RWPE2 (cell line): ENCODE measurements around the gene IFNL2.

Experiments
- ATAC-seq: fragments of 200-7000 bp; cut with Tn5 transposase; 3 replicates; pipeline ENCODE4 v1.9.1; 2021; ENCODE audit warnings: low read depth
- DNase-seq: peaks from one replicate; pipeline ENCODE4 v3.0.0-alpha.2; 2020; ENCODE audit warnings: low spot score
- H3K27ac ChIP-seq: fragments of 450-650 bp; 2 replicates; pipeline ENCODE4 v1.5.1; 2017; ENCODE audit warnings: mild to moderate bottlenecking; ENCODE audit not compliant: poor library complexity, severe bottlenecking
- H3K27me3 ChIP-seq: fragments of 250-450 bp; sonication (Bioruptor Pico); 2 replicates; pipeline ENCODE4 v1.5.1; 2021; ENCODE audit warnings: mild to moderate bottlenecking, moderate library complexity; ENCODE audit not compliant: insufficient read depth, poor library complexity, severe bottlenecking
- H3K36me3 ChIP-seq: fragments of 250-450 bp; sonication (Bioruptor Pico); 2 replicates; pipeline ENCODE4 v1.5.1; 2020; ENCODE audit warnings: low read depth, mild to moderate bottlenecking, moderate library complexity
- H3K4me1 ChIP-seq: fragments of 250-450 bp; sonication (Bioruptor Pico); 2 replicates; pipeline ENCODE4 v1.5.1; 2021; ENCODE audit warnings: mild to moderate bottlenecking, moderate library complexity; ENCODE audit not compliant: insufficient read depth, poor library complexity, severe bottlenecking
- H3K4me3 ChIP-seq: fragments of 250-450 bp; sonication (Bioruptor Pico); 2 replicates; pipeline ENCODE4 v1.5.1; 2021; ENCODE audit warnings: mild to moderate bottlenecking, moderate library complexity; ENCODE audit not compliant: severe bottlenecking
- H3K9me3 ChIP-seq: fragments of 250-450 bp; sonication (Bioruptor Pico); 2 replicates; pipeline ENCODE4 v1.5.1; 2021; ENCODE audit warnings: mild to moderate bottlenecking, moderate library complexity; ENCODE audit not compliant: severe bottlenecking
- TF ChIP-seq, protein P1 (sequence below): fragments of 450-650 bp; IDR thresholded peaks from one replicate; pipeline ENCODE4 v1.5.1; 2017; ENCODE audit warnings: mild to moderate bottlenecking, moderate library complexity; ENCODE audit not compliant: poor library complexity, severe bottlenecking

IFNL2 gene

DNA sequence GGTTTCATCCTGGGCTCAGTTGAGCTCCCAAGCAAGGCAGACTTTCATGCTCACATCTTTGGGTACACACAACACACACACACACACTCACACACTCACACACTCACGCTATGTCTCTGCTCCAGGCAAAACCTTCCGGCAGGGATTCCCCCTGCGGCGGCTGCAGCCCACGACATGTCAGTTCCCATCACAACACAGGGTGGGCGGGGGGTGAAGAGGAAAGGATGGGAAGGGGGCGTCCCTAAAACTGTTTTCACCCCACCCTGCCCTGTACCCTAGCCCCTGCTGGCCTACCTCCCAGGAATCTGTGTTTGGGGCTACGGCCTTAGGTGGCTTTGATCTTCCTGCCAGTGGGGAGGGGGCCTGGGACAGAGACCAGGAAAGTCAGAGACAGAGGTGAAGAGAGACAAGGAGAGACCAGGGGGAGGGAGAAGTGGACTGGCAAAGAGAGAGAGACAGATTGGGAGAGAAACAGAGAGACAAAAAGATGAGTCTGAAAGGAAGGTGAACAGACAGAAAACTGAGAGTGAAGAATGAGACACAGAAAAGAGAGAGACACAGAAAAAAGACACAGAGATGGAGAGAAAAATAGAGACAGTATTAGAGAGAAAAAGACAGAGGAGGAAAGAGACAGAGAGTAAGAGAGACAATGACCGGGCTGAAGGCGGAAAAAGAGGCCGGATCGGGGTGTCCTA lies 48.6 kb downstream of the IFNL2 start:
- Histone ChIP-seq H3K9me3 (no peaks in the 10 kb centered on the region), H3K27ac (no peak overlapping the region), H3K4me1 (no peaks in the 10 kb centered on the region), H3K4me3 (no peak overlapping the region), H3K27me3 (no peaks in the 10 kb centered on the region), H3K36me3 (no peaks in the 10 kb centered on the region; the same call in 1 of the 2 replicates)
- TF ChIP-seq, protein P1, sequence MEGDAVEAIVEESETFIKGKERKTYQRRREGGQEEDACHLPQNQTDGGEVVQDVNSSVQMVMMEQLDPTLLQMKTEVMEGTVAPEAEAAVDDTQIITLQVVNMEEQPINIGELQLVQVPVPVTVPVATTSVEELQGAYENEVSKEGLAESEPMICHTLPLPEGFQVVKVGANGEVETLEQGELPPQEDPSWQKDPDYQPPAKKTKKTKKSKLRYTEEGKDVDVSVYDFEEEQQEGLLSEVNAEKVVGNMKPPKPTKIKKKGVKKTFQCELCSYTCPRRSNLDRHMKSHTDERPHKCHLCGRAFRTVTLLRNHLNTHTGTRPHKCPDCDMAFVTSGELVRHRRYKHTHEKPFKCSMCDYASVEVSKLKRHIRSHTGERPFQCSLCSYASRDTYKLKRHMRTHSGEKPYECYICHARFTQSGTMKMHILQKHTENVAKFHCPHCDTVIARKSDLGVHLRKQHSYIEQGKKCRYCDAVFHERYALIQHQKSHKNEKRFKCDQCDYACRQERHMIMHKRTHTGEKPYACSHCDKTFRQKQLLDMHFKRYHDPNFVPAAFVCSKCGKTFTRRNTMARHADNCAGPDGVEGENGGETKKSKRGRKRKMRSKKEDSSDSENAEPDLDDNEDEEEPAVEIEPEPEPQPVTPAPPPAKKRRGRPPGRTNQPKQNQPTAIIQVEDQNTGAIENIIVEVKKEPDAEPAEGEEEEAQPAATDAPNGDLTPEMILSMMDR, result no peak
- ATAC-seq (no peak), DNase-seq (no peak)

DNA sequence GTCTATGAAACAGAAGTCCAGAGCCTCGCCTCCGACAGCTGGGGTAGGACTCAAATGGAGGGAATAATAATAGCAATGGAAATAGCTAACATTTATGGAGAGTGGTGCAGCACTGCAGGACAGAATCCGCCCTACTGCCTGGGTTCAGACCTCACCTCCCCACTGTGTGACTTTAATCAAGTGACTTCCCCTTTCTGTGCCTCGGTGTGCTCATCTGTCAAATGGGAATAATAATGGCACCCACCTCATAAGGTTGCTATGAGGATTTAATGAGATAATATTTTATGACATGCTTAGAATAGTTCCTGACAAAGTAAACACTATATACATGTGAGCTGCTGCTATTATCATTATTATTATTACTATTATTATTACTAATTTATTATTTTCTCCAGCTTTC lies 49.3 kb downstream of the IFNL2 start:
- TF ChIP-seq, protein P1, result no peak
- ATAC-seq (no peak), DNase-seq (no peak)
- no peak overlapping the region for H3K4me3 ChIP-seq
- no peaks in the 10 kb centered on the region for H3K27me3 ChIP-seq
- H3K4me1 ChIP-seq, result no peaks in the 10 kb centered on the region
- no peaks in the 10 kb centered on the region for H3K9me3 ChIP-seq
- no peaks in the 10 kb centered on the region; the same call in 1 of the 2 replicates for H3K36me3 ChIP-seq
- no peak overlapping the region for H3K27ac ChIP-seq

DNA sequence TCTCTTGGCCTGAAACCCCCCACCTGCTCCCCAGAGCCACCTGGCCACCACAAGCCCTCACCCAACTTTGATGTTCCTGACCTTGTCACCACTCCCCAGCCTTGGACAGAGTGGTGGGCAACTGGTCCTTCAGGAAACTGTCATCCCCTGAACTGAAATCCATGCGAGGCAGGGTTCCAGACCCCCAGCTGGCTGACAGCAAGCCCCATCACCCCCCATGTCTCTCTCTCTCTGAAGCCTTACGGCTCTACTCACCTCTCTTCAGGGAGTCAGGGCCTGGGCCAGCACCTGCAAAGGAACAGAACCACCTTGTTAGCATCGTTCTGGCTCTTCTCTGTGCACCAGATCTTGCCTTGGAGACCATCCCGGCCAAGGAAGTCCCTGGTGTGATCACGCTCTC lies 49.9 kb downstream of the IFNL2 start:
- H3K9me3 ChIP-seq, result no peaks in the 10 kb centered on the region
- H3K27ac ChIP-seq, result no peak overlapping the region
- no peak for DNase-seq
- H3K4me3 ChIP-seq, result no peak overlapping the region
- no peaks in the 10 kb centered on the region; the same call in 1 of the 2 replicates for H3K36me3 ChIP-seq
- TF ChIP-seq, protein P1, result no peak
- no peak for ATAC-seq
- no peaks in the 10 kb centered on the region for H3K27me3 ChIP-seq
- no peaks in the 10 kb centered on the region for H3K4me1 ChIP-seq

DNA sequence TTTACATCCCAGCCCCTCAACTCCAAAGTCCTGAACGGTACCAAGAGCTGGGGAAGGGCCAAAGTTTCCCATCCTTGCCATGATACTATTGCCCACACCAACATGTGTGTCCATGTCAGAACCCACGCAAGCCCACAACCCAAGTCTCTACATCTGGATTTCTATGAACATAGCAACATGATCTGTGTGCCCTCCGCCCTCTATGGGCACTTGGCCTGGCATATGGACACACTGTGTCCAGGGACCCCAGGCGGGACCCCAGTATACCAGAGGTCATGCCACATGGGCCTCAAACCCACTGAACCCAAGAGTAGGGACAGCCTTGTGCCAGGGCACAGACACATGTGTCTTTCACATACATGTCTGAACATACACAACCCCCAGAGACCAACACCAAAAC lies 50.5 kb downstream of the IFNL2 start:
- TF ChIP-seq, protein P1, result no peak
- no peak overlapping the region for H3K27ac ChIP-seq
- no peaks in the 10 kb centered on the region for H3K9me3 ChIP-seq
- H3K27me3 ChIP-seq, result no peaks in the 10 kb centered on the region
- DNase-seq, result no peak
- no peak overlapping the region for H3K4me3 ChIP-seq
- no peaks in the 10 kb centered on the region for H3K4me1 ChIP-seq
- H3K36me3 ChIP-seq, result no peaks in the 10 kb centered on the region
- ATAC-seq, result no peak
